NCI-H146 treated with DMSO at 0.1 percent for 48 hours (cell line): ENCODE measurements around the gene OTULIN.
A peak's percentile ranks its signal among the peaks of the same experiment; 100 is the strongest.

Experiments used
- DNase-seq: peaks from one replicate; lab custom pipeline; 2025; ENCODE audit not compliant: unreplicated experiment; lab: John Stamatoyannopoulos, UW

The OTULIN gene

GRCh38 chr5:14716755-14717752 lies 52.5 kb downstream of the OTULIN start:
- DNase-seq: no peak

- DNase-seq: no peak
Measured at GRCh38 chr5:14718778-14719177, 54.3 kb downstream of the OTULIN start.

- no peak for DNase-seq
Measured at GRCh38 chr5:14720236-14720923, 55.9 kb downstream of the OTULIN start.

GRCh38 chr5:14721990-14722656 lies 57.6 kb downstream of the OTULIN start:
- peak; percentile 74 for DNase-seq

DNA sequence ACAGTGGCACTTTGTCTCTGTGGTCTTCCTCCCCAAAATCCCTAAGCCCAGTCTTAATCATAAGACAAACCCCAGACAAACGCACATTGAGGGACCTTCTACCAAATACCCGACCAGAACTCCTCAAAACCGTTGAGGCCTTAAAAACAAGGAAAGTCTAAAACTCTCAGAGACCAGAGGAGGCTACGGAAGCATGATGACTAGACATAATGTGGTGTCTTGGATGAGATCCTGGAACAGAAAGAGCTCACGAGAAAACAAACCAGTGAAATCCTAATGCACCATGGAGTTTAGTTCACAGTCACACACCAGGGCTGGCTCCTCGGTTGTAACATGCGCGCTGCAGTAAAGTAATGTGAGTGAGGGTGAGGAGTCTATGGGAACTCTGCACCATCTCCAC lies 58.4 kb downstream of the OTULIN start:
- DNase-seq: no peak

- no peak for DNase-seq
Measured at GRCh38 chr5:14723701-14724132, 59.2 kb downstream of the OTULIN start.

- DNase-seq: no peak
Measured at GRCh38 chr5:14724633-14725032, 60.1 kb downstream of the OTULIN start.

GRCh38 chr5:14726066-14726838 lies 61.7 kb downstream of the OTULIN start:
- DNase-seq: no peak

GRCh38 chr5:14727428-14727865 lies 62.9 kb downstream of the OTULIN start:
- DNase-seq: peak; percentile 63

DNA sequence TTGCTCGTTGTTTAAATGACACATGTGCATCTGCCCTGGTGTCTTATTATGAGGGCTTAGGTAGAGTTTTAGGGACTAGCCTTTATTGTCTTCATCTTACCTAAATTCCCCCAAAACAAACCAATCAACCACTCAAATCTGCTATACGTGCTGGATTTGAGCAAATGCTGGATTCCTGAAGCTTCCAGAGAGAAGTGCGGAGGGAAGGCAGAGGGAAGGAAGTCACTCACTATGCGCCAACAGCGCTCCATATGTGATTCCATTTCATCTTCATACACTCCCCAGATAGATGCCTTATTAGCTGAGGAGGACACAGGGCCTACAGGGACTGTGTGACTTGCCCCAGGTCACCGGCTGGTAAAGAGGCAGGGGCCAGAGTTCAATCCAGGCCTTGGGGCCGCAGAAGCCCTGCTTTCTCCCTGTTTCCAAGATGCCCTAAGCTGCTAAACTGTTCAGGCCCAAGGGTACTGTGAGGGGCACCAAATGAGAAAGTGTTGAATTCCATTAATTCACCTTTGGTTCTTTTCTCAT lies 63.5 kb downstream of the OTULIN start:
- peak; percentile 8 for DNase-seq

- DNase-seq: peak; percentile 84
Measured at GRCh38 chr5:14728459-14728938, 64.0 kb downstream of the OTULIN start.

DNA sequence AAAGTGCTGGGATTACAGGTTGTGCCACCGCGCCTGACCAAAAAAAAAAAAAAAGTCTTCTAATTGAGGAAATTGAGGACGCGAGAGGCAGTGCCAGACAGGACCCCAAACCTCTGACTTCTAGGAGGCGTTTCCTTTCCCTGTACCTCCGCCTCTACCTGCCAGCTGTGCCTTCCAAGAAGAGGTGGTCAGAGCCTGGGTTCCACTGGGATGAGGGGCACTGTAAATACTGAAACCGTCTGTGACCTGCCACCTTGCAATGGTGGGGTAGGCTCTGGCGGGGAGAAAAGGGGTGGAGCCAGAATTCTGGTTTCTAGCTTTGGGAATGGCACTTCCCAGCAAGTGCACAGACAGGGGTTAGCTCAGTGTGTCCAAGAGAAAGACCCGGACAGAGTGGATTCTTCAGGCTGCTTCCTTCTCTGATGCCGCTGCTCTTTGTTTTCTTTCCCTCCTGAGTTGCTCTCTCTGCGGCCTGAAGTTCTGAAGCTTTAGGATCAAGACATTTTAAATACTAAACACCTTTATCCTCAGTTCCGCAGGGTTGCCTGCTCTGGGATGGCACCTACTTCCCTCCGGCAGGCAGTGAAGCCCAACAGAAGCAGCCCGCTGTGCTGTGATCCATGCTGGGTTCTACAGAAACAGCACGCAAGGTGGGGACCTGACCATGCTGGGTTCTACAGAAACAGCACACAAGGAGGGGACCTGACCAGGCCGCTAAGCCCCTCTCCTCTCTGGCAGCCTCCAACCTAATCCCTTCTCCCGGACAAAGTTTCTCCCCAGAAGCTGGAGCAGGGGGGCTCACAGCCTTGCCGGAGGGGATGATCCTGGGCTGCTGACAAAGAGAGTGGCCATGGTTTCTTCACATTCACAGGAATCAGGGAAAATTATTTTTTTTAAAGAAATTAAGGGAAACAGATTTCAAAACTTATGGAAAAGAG lies 65.2 kb downstream of the OTULIN start:
- DNase-seq: no peak

GRCh38 chr5:14730466-14730865 lies 65.9 kb downstream of the OTULIN start:
- DNase-seq: no peak

GRCh38 chr5:14730881-14731280 lies 66.4 kb downstream of the OTULIN start:
- no peak for DNase-seq

GRCh38 chr5:14732991-14733390 lies 68.5 kb downstream of the OTULIN start:
- no peak for DNase-seq

GRCh38 chr5:14733661-14734060 lies 69.1 kb downstream of the OTULIN start:
- DNase-seq: no peak

DNA sequence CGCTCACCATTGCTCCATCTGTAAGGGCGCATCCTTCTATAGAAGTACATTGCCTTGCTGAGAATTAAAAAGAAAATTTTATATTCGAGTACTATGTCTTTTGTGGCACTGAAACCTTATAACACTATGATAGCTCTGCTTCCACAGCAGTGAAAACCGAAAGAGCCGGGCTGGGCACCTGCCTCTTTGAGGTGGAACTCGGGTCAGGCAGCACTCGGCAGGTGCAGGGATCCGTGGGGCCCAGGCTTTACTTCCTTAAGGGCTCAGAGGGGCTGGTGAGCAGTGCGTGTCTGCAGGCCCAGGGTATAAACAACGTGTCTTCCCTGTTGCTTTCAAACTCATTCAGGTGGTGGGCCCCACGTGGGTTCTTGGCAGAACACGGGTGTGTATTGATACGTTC lies 69.9 kb downstream of the OTULIN start:
- no peak for DNase-seq

DNA sequence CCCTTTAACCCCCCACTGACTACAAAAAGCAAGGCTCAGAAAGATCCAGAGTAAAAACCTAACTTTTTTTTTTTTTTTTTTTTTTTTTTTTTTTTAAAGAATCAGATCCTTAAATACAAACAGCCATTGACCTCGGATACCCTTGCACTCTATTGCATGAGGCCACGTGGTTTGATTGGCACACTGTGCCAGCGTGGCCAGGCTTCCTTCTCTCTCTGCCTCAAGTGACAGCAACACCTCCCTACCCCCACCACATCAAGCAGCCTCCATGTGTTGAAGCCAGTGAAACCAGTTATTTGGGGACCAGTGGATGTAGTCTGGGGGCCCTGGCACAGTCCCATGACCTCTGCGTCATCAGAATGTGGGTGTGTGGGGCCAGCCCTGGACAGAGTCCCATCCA lies 71.4 kb downstream of the OTULIN start:
- DNase-seq: no peak

DNA sequence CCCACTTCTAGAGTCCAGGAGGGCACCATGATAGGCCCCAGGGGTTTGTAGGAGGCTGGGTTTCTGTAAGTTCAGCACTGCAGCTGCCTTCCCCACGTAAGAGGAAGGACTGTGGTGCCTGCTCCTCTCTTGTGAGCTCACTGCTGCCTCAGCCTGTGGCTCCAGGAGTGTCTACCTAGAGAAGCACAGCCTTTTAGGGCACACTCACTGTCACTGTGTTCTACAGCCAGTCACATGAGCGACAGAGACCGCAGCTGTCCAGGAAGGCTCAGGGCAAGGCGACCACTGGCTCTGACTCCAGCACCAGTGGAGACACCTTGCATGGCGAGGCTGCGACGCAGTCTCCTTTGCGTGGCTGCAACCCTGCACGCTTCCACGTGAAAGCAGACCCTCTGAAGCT lies 72.8 kb downstream of the OTULIN start:
- no peak for DNase-seq
